D721Med (cell line): ENCODE measurements around the gene CES2.
A peak's percentile ranks its signal among the peaks of the same experiment; 100 is the strongest.
"Not testable (repeated sequence)": the region's sequence is repeated elsewhere in the genome, so short reads cannot be mapped to it uniquely, and the experiment has no call there.

Source experiments
- DNase-seq: peaks from one replicate; pipeline ENCODE4 v3.0.0; 2011; ENCODE audit warnings: low spot score; ENCODE audit not compliant: insufficient read length
- FAIRE-seq: peaks from 2 replicates; lab custom pipeline; 2011; peaks lifted over from hg19 to GRCh38; lab: Jason Lieb, UNC
- CTCF ChIP-seq: IDR thresholded peaks from 2 replicates; pipeline ENCODE4 v1.5.1; 2012; ENCODE audit warnings: mild to moderate bottlenecking, control low read depth; ENCODE audit not compliant: insufficient read depth; ENCODE audit errors: missing control alignments

The CES2 gene

DNA sequence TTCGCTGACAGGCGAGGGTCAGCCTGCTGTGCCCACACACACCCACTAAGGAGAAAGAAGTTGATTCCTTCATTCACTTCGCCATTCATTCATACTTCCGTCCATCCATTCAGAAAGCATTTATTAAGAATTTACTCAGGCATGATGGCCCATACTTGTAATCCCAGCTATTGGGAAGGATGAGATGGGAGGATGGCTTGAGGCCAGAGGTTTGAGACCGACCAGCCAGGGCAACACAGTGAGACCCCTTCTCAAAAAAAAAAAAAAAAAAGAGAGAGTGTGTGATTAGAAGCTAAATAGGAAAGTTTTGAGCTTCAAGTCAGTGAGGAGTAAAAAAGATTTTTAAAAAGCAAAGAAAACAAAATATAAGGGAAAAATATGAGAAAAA, 8.7 kb downstream of the CES2 start:
- DNase-seq = no peak
- TF ChIP-seq CTCF = no peak

DNA sequence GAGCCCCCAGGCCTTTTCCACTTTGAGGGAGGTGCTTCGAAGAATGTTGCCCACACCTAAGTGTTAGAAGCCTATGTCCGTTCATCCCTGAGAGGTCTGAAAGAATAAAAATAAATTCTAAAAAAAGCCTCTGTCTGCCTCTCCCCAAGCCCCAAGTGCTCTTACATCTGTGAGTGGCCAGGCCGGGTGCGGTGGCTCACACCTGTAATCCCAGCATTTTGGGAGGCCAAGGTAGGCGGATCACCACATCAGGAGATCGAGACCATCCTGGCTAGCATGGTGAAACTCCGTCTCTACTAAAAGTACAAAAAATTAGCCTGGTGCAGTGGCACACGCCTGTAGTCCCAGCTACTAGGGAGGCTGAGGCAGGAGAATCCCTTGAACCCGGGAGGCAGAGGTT, 9.7 kb downstream of the CES2 start:
- not testable (repeated sequence) for FAIRE-seq, DNase-seq

More for the DNA sequence above, 8.7 kb downstream of the CES2 start:
- no peak for FAIRE-seq

DNA sequence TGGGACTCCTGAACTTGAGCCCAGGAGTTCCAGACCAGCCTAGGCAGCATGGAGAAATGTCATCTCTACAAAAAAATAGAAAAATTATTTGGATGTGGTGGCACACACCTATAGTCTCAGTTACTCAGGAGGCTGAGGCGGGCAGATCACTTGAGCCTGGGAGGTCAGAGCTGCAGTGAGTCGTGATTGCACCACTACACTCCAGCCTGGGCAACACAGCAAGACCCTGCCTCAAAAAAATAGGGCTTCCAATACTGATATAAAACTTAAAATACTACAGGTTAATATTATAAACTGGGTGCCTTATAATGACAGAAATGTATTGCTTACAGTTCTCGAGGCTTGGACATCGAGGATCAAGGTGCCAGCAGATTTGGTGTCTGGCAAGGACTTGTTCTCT, 10.6 kb downstream of the CES2 start:
- DNase-seq (no peak), FAIRE-seq (no peak)
- no peak for TF ChIP-seq CTCF

GRCh38 chr16:66946541-66946940, 11.2 kb downstream of the CES2 start:
- no peak for FAIRE-seq
- no peak for DNase-seq
- TF ChIP-seq CTCF = no peak

- FAIRE-seq (no peak), DNase-seq (no peak)
- TF ChIP-seq CTCF = no peak
Measured at GRCh38 chr16:66946974-66947301, 11.6 kb downstream of the CES2 start.

- no peak for FAIRE-seq
- peak; percentile 51 for DNase-seq
Measured at GRCh38 chr16:66947302-66948065, 12.2 kb downstream of the CES2 start.

DNA sequence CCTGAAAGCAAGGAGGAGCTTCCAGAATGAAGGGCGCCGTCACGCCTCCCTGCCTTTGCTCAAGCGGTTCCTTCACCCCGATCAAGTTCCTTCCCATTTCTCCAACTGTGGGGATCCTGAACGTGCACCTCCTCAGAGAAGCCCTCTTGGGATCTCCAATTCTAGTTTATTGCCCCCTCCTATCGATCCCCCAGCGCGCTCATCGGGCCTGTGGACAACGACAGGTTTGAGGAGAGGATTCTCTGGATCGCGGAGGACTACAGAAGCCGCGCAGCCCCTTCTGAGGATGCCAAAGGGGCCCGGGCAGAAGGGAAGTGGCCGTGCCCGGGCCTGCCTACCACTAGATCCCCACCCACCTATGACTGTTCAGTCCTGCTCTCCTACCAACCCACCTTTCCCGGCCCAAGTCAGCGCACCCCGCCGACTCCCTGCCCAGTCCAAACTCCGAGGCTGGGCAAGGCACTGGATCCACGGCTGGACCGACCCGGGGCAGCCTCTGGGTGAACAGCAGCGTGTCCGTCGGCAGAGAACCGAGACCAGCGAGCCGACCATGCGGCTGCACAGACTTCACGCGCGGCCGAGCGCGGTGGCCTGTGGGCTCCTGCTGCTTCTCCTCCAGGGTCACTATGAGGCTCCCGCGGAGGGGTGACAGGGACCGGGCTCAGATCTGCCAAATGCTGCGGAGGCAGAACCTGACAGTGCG, 13.0 kb downstream of the CES2 start:
- no peak for FAIRE-seq
- no peak for TF ChIP-seq CTCF
- DNase-seq = no peak

More at GRCh38 chr16:66947302-66948065, 12.2 kb downstream of the CES2 start:
- TF ChIP-seq CTCF = peak; percentile 86
